Thyroid gland (tissue), 4 donors: ENCODE data around the gene DMD. TPM values are rescaled to one million over a fixed set of nuclear protein-coding genes. Genes with fewer than 3 reads are reported as not detected.

Experiments used
- DNase-seq, 2 donors: peaks; one replicate each; pipeline ENCODE4 v3.0.0-alpha.2; 2019
- H3K27ac ChIP-seq, 3 donors: fragments of 200-600 bp; sonication (generic); 1 replicate in 2 of 3; 2 replicates in 1 of 3; pipeline ENCODE4 v1.5.1; 2016 to 2019; ENCODE audit warnings: mild to moderate bottlenecking in 1 of 3, moderate library complexity in 1 of 3
- H3K27me3 ChIP-seq: fragments of 200-600 bp; sonication (generic); one replicate; pipeline ENCODE4 v1.5.1; 2019
- H3K36me3 ChIP-seq, 2 donors: fragments of 200-600 bp; sonication (generic); one replicate each; pipeline ENCODE4 v1.5.1; 2016 to 2019
- H3K4me1 ChIP-seq, 2 donors: fragments of 200-600 bp; sonication (generic); one replicate each; pipeline ENCODE4 v1.5.1; 2017 to 2019
- H3K4me3 ChIP-seq, 3 donors: fragments of 200-600 bp; sonication (generic); replicated peaks in 1 of 3; 1 replicate in 2 of 3; 2 replicates in 1 of 3; pipeline ENCODE4 v1.5.1; 2016; ENCODE audit warnings: mild to moderate bottlenecking in 1 of 3
- H3K9me3 ChIP-seq: fragments of 200-600 bp; sonication (generic); one replicate; pipeline ENCODE4 v1.5.1; 2017
- CTCF ChIP-seq, 6 experiments: fragments of 200-600 bp in 3 of 6; fragments of 450-650 bp in 3 of 6; sonication (generic) in 3 of 6; IDR thresholded peaks; one replicate each; pipeline ENCODE4 v1.5.1; 2016 to 2019; ENCODE audit warnings: antibody characterized with exemption in 6 of 6, mild to moderate bottlenecking in 2 of 6, inconsistent platforms in 1 of 6, moderate library complexity in 1 of 6
- POLR2A ChIP-seq, 2 donors: fragments of 450-650 bp; IDR thresholded peaks; one replicate each; pipeline ENCODE4 v1.6.1; 2017; ENCODE audit warnings: antibody characterized with exemption in 2 of 2, mild to moderate bottlenecking in 2 of 2, moderate library complexity in 1 of 2
- WGBS, 2 donors: methylation state at CpG; one replicate each; pipeline ENCODE4 v1.1.5; 2017; 5-methylcytosine and 5-hydroxymethylcytosine counted together
- intact Hi-C: fragments of 100-400 bp; cut with DNase I; formaldehyde crosslinking; loops from one replicate; pipeline ENCODE4 v1.15.1; 2023
- total RNA-seq, 4 donors: library from RNA; depleted of rRNA; stranded (reverse); fragments of >200 nt; gene quantifications; one replicate each; pipeline ENCODE4 v1.2.3, GENCODE V29; 2016

Gene DMD
- total RNA-seq, 4 donors from 2014 or later, result 16.5 to 24.0 (median 21.7) TPM

GRCh38 chrX:31580227-31580626, 1631.1 kb downstream of the DMD start:
- intact Hi-C loops, result no loop called here

GRCh38 chrX:31572360-31572759, 1639.0 kb downstream of the DMD start:
- H3K36me3 ChIP-seq, result no peaks in the 10 kb centered on the region
- no peaks in the 10 kb centered on the region for H3K4me1 ChIP-seq
- no peak for DNase-seq
- H3K4me3 ChIP-seq, result no peak overlapping the region
- no peaks in the 10 kb centered on the region for H3K27me3 ChIP-seq
- H3K27ac ChIP-seq, result no peak overlapping the region
- 43 to 60% methylated on average over 1 of the region's 1 CpG for WGBS, 2 donors
- intact Hi-C loops, result no loop called here
- no peaks in the 10 kb centered on the region for H3K9me3 ChIP-seq
- TF ChIP-seq POLR2A (IDR thresholded peaks at IDR 0.05) (no peak), CTCF (IDR thresholded peaks at IDR 0.05) (no peak)

More at GRCh38 chrX:31580227-31580626, 1631.1 kb downstream of the DMD start:
- DNase-seq, result no peak
- WGBS, 2 donors, result 51 to 88% methylated on average over 2 to 4 of the region's 4 CpGs
- H3K4me1 ChIP-seq, result no peaks in the 10 kb centered on the region
- no peaks in the 10 kb centered on the region for H3K27me3 ChIP-seq
- no peaks in the 10 kb centered on the region for H3K36me3 ChIP-seq
- no peak overlapping the region for H3K4me3 ChIP-seq
- H3K9me3 ChIP-seq, result no peaks in the 10 kb centered on the region
- TF ChIP-seq POLR2A (IDR thresholded peaks at IDR 0.05) (no peak), CTCF (IDR thresholded peaks at IDR 0.05) (no peak)
- no peak overlapping the region for H3K27ac ChIP-seq

- Histone ChIP-seq H3K9me3 (no peaks in the 10 kb centered on the region), H3K27ac (no peak overlapping the region), H3K4me3 (no peak overlapping the region), H3K36me3 (no peaks in the 10 kb centered on the region), H3K27me3 (no peaks in the 10 kb centered on the region), H3K4me1 (no peaks in the 10 kb centered on the region)
- TF ChIP-seq POLR2A (IDR thresholded peaks at IDR 0.05) (no peak), CTCF (IDR thresholded peaks at IDR 0.05) (no peak)
- no peak for DNase-seq
- 87% methylated on average over 2 of the region's 2 CpGs for WGBS, 2 donors
- intact Hi-C loops, result no loop called here
Observed at GRCh38 chrX:31570658-31571057, 1640.7 kb downstream of the DMD start.

GRCh38 chrX:31563792-31564191, 1647.6 kb downstream of the DMD start:
- Histone ChIP-seq H3K36me3 (no peaks in the 10 kb centered on the region), H3K9me3 (no peaks in the 10 kb centered on the region), H3K27ac (no peak overlapping the region), H3K4me1 (no peaks in the 10 kb centered on the region), H3K27me3 (no peaks in the 10 kb centered on the region), H3K4me3 (no peak overlapping the region)
- DNase-seq, result no peak
- intact Hi-C loops, result no loop called here
- TF ChIP-seq POLR2A (IDR thresholded peaks at IDR 0.05) (no peak), CTCF (IDR thresholded peaks at IDR 0.05) (no peak)
- 78 to 88% methylated on average over 3 of the region's 3 CpGs for whole genome bisulfite sequencing, 2 donors

- H3K4me3 ChIP-seq, result no peak overlapping the region
- H3K9me3 ChIP-seq, result no peaks in the 10 kb centered on the region
- H3K36me3 ChIP-seq, result no peaks in the 10 kb centered on the region
- H3K4me1 ChIP-seq, result no peaks in the 10 kb centered on the region
- WGBS, 2 donors, result 97% methylated on average over 3 of the region's 3 CpGs
- DNase-seq, result no peak
- TF ChIP-seq CTCF (IDR thresholded peaks at IDR 0.05), result no peak
- TF ChIP-seq POLR2A (IDR thresholded peaks at IDR 0.05), result no peak
- no peak overlapping the region for H3K27ac ChIP-seq
- intact Hi-C loops, result no loop called here
- H3K27me3 ChIP-seq, result no peaks in the 10 kb centered on the region
Observed at GRCh38 chrX:31555506-31555905, 1655.8 kb downstream of the DMD start.
